Measurements from ENCODE around the gene HS3ST1.
"Not testable (repeated sequence)": the region's sequence is repeated elsewhere in the genome, so short reads cannot be mapped to it uniquely, and the experiment has no call there.

The HS3ST1 gene

GRCh38 chr4:11393551-11393950, 35.1 kb downstream of the HS3ST1 start:
- DNase-seq (ENCODE audit: insufficient read length) (no peak), FAIRE-seq (no peak)
- TF ChIP-seq POLR2A (IDR thresholded peaks at IDR 0.05; ENCODE audit: low read depth, low read length) (no peak), POLR2AphosphoS5 (IDR thresholded peaks at IDR 0.05; ENCODE audit: low read depth, low read length) (no peak), TAF1 (IDR thresholded peaks at IDR 0.05; ENCODE audit: borderline replicate concordance, low read depth, low read length) (no peak)

- DNase-seq (ENCODE audit: insufficient read length); FAIRE-seq: not testable (repeated sequence)
These were observed 44.6 kb downstream of the HS3ST1 start for GRCh38 chr4:11384072-11384471.

DNA sequence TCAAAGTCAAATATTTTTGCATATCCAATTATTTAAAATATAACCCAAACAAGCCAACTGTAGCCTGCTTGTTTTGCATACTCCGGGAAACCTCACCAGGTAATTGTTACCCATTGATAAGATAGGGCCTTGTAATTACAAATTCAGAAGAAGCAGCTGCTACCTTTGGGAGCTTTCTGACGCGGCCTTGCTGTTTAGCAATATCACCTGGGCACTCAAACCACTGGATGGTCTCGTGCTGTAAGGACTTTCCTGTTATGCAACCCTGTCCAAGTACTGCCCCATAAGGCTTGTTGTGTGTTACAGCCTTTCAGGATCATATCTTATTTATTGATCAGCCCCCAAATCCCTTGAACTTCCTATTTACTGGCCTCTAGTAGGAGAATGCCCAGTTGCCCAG, 52.1 kb downstream of the HS3ST1 start:
- TF ChIP-seq TAF1 (IDR thresholded peaks at IDR 0.05; ENCODE audit: borderline replicate concordance, low read depth, low read length) (no peak), POLR2AphosphoS5 (IDR thresholded peaks at IDR 0.05; ENCODE audit: low read depth, low read length) (no peak), POLR2A (IDR thresholded peaks at IDR 0.05; ENCODE audit: low read depth, low read length) (no peak)
- FAIRE-seq (no peak), DNase-seq (ENCODE audit: insufficient read length) (no peak)

GRCh38 chr4:11376146-11376545, 52.5 kb downstream of the HS3ST1 start:
- DNase-seq (ENCODE audit: insufficient read length) (no peak), FAIRE-seq (no peak)
- TF ChIP-seq POLR2A (IDR thresholded peaks at IDR 0.05; ENCODE audit: low read depth, low read length) (no peak), POLR2AphosphoS5 (IDR thresholded peaks at IDR 0.05; ENCODE audit: low read depth, low read length) (no peak), TAF1 (IDR thresholded peaks at IDR 0.05; ENCODE audit: borderline replicate concordance, low read depth, low read length) (no peak)

- FAIRE-seq (peak; percentile 40), DNase-seq (ENCODE audit: insufficient read length) (no peak)
- no peak for TF ChIP-seq POLR2A (IDR thresholded peaks at IDR 0.05; ENCODE audit: low read depth, low read length)
- TF ChIP-seq POLR2AphosphoS5 (IDR thresholded peaks at IDR 0.05; ENCODE audit: low read depth, low read length), result no peak
- no peak for TF ChIP-seq TAF1 (IDR thresholded peaks at IDR 0.05; ENCODE audit: borderline replicate concordance, low read depth, low read length)
These were observed 60.0 kb downstream of the HS3ST1 start for GRCh38 chr4:11368701-11369115.

DNA sequence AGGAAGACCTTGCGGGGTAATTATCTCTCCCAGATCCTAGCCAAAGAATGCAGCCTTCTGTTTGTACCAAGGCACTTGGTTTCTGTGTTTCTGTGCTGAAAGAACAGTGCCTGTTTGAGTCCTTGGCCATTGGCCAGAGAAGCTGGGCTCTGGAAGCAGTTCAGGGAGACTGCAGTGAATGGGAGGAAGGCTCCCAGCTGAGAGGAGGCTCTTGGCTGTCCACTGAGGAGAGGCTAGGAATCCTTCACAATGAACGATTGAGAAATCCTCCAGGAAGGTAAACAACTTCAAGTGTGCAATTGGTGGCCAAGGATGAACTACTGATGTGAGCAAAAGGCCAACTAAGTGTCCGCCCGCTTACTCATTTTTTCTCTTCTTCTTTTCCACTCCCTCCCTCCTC, 61.3 kb downstream of the HS3ST1 start:
- FAIRE-seq (no peak), DNase-seq (ENCODE audit: insufficient read length) (no peak)
- TF ChIP-seq POLR2AphosphoS5 (IDR thresholded peaks at IDR 0.05; ENCODE audit: low read depth, low read length) (no peak), TAF1 (IDR thresholded peaks at IDR 0.05; ENCODE audit: borderline replicate concordance, low read depth, low read length) (no peak), POLR2A (IDR thresholded peaks at IDR 0.05; ENCODE audit: low read depth, low read length) (no peak)

DNA sequence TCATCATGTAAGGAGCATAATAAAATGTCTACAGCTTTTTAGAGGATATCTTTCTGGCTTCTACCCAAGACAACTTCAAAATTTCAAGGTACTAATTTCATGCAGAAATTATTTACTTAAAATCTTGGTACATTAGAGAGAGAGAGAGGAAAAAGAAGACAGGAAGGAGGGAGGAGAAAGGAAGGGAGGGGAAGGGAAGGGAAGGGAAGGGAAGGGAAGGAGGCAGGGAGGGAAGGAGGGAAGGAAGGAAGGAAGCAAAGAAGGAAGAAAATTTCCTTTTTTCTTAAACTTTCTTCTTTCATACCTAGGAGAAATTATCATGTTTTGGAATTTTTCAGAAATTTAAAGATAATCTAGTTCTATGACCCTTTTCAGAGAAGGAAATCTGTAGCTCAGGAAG, 61.8 kb downstream of the HS3ST1 start:
- no peak for TF ChIP-seq POLR2AphosphoS5 (IDR thresholded peaks at IDR 0.05; ENCODE audit: low read depth, low read length)
- TF ChIP-seq TAF1 (IDR thresholded peaks at IDR 0.05; ENCODE audit: borderline replicate concordance, low read depth, low read length), result no peak
- no peak for TF ChIP-seq POLR2A (IDR thresholded peaks at IDR 0.05; ENCODE audit: low read depth, low read length)
- DNase-seq (ENCODE audit: insufficient read length), result no peak
- no peak for FAIRE-seq

GRCh38 chr4:11365039-11365438, 63.7 kb downstream of the HS3ST1 start:
- DNase-seq (ENCODE audit: insufficient read length) (no peak), FAIRE-seq (no peak)
- TF ChIP-seq POLR2AphosphoS5 (IDR thresholded peaks at IDR 0.05; ENCODE audit: low read depth, low read length), result no peak
- TF ChIP-seq TAF1 (IDR thresholded peaks at IDR 0.05; ENCODE audit: borderline replicate concordance, low read depth, low read length), result no peak
- no peak for TF ChIP-seq POLR2A (IDR thresholded peaks at IDR 0.05; ENCODE audit: low read depth, low read length)

GRCh38 chr4:11359591-11359990, 69.1 kb downstream of the HS3ST1 start:
- DNase-seq (ENCODE audit: insufficient read length), result no peak
- no peak for FAIRE-seq
- TF ChIP-seq TAF1 (IDR thresholded peaks at IDR 0.05; ENCODE audit: borderline replicate concordance, low read depth, low read length), result no peak
- TF ChIP-seq POLR2AphosphoS5 (IDR thresholded peaks at IDR 0.05; ENCODE audit: low read depth, low read length), result no peak
- TF ChIP-seq POLR2A (IDR thresholded peaks at IDR 0.05; ENCODE audit: low read depth, low read length), result no peak

GRCh38 chr4:11355226-11355625, 73.5 kb downstream of the HS3ST1 start:
- FAIRE-seq (no peak), DNase-seq (ENCODE audit: insufficient read length) (no peak)
- TF ChIP-seq POLR2A (IDR thresholded peaks at IDR 0.05; ENCODE audit: low read depth, low read length), result no peak
- TF ChIP-seq TAF1 (IDR thresholded peaks at IDR 0.05; ENCODE audit: borderline replicate concordance, low read depth, low read length), result no peak
- no peak for TF ChIP-seq POLR2AphosphoS5 (IDR thresholded peaks at IDR 0.05; ENCODE audit: low read depth, low read length)

DNA sequence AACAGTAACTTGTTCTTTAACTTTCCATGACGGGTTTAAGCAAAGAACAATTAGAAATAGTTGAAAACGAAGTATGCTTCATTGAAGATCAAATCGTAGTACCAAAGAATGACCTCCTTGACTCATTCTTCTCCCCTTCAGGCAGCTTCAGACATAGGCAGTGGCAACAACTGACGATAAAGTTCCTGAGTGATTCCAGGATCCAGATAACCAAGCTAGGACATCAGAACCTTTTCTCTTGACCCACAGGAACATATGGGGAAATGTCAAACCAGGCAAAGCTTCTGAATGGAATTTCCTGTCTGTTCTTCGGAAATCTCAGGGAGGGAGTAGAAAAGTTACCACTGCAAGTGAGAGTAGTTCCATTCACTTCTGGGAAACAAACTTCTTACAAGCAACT, 74.2 kb downstream of the HS3ST1 start:
- TF ChIP-seq POLR2A (IDR thresholded peaks at IDR 0.05; ENCODE audit: low read depth, low read length), result no peak
- no peak for TF ChIP-seq POLR2AphosphoS5 (IDR thresholded peaks at IDR 0.05; ENCODE audit: low read depth, low read length)
- TF ChIP-seq TAF1 (IDR thresholded peaks at IDR 0.05; ENCODE audit: borderline replicate concordance, low read depth, low read length), result no peak
- FAIRE-seq, result no peak

GRCh38 chr4:11348449-11349088, 80.1 kb downstream of the HS3ST1 start:
- FAIRE-seq, result no peak
- TF ChIP-seq TAF1 (IDR thresholded peaks at IDR 0.05; ENCODE audit: borderline replicate concordance, low read depth, low read length) (no peak), POLR2A (IDR thresholded peaks at IDR 0.05; ENCODE audit: low read depth, low read length) (no peak), POLR2AphosphoS5 (IDR thresholded peaks at IDR 0.05; ENCODE audit: low read depth, low read length) (no peak)
- no peak for DNase-seq (ENCODE audit: insufficient read length)

More for the DNA sequence above, 74.2 kb downstream of the HS3ST1 start:
- DNase-seq (ENCODE audit: insufficient read length), result no peak

- DNase-seq (ENCODE audit: insufficient read length), result no peak
- FAIRE-seq, result no peak
- no peak for TF ChIP-seq POLR2A (IDR thresholded peaks at IDR 0.05; ENCODE audit: low read depth, low read length)
- TF ChIP-seq TAF1 (IDR thresholded peaks at IDR 0.05; ENCODE audit: borderline replicate concordance, low read depth, low read length), result no peak
- TF ChIP-seq POLR2AphosphoS5 (IDR thresholded peaks at IDR 0.05; ENCODE audit: low read depth, low read length), result no peak
These were observed 83.8 kb downstream of the HS3ST1 start for GRCh38 chr4:11344916-11345315.
